ENCODE measurements around the gene BATF3.

The BATF3 gene

DNA sequence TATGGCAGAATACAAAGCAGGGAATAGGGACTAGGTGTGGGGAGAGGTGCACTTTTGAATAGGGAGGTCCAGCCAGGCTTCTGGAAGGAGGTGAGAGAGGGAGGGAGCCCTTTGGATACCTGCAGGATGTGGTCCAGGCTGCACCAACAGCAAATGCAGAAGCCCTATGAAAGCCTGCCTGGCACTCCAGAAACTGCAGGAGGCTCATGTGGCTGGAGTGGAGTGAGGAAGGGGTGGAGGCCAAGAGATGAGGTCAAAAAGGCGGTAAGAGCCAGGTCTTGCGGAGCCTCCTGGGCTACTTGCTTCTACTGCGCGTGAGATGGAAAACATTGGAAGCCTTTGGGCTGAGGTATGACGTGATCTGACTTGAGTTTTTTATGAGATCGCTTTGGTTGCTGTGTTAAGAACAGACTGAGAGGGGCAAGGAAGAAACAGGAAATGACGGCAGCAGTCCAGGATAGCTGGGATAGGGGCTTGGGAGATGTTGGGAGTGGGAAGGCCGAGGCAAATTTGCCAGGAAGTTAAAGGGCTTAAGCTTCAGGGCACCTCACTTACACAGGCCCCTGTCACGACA is 4.4 kb upstream of the BATF3 start:
- no peak for DNase-seq

GRCh38 chr1:212702672-212703071 is 3.0 kb upstream of the BATF3 start:
- no peak for DNase-seq

GRCh38 chr1:212701910-212702309 is 2.3 kb upstream of the BATF3 start:
- DNase-seq, result no peak

DNA sequence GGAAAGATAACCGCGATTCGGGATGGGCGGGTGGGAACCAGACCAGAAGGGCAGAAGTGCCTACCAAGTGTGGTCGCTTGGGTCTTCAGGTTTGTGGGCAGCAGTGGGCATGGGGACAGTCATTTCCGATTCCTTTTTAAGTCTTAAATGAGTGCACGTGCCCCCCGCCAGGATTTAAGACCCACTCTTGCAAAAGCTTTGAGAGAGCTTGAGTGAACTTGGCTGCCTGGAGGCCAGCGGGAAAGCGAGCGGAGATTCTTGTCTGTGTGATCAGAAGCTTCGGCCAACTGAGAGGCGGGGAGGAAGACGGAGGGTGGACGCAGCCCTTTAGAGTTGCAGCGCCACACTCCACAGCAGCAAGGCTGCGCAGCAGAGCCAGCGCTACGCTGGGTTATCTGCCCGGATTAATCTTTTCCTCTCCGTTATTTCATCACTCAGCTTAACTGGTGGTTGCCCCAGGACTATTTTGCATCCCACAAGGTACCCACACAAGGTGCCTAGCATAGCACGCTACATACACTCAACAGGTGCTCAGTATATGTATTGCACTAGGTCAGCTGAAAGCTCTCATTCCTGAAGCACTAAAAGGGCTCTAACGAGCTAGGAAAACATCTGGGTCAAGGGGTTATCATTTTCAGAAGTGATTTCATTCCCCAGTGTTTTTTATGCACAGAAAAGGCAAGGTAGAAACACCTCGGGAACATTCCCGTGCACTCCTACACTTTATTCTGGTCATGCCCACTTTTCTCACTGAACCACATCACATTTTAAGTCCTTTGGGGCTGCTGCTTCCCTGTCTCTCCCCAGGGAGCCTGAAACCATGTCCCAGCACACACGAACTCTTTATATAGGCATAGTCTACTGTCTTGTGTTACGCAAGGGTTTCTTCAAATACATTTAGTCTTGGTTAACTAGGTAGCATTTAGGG is 1.5 kb upstream of the BATF3 start:
- DNase-seq, result no peak

- no peak for DNase-seq
Observed at GRCh38 chr1:212700223-212700891, 717 bp upstream of the BATF3 start.

- DNase-seq, result no peak
Observed at GRCh38 chr1:212699104-212699624, 476 bp downstream of the BATF3 start.

DNA sequence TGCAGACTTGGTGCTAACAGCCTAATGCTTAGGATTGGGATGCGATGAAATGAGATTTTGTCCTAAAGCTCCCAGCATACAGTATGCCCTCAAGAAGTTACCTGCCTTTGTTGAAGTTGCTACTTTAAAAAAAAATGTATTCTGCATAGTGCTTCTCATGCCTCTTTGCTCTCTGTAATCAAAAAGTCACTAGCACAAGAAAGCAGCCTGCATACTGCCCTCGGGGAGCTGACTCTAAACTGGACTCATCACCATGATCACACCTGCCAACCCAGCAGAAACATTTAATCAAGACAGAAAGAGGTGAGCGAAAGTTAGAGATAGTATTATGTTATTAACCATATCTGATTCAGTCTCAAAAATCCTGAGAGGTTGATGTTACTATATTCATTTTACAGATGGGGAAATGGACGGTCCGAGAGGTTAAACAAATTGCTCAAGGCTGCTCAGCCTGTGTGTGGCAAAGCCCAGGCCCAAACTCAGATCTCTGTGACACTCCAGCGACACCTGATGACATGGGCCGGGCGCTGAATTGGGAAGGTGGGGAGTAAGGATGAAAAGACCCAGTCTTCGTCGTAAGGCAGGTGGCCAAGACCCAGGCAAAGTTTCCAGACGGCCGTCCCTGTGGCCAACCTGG is 1.1 kb downstream of the BATF3 start:
- DNase-seq, result no peak

GRCh38 chr1:212696721-212697331 is 2.8 kb downstream of the BATF3 start:
- DNase-seq, result no peak

DNA sequence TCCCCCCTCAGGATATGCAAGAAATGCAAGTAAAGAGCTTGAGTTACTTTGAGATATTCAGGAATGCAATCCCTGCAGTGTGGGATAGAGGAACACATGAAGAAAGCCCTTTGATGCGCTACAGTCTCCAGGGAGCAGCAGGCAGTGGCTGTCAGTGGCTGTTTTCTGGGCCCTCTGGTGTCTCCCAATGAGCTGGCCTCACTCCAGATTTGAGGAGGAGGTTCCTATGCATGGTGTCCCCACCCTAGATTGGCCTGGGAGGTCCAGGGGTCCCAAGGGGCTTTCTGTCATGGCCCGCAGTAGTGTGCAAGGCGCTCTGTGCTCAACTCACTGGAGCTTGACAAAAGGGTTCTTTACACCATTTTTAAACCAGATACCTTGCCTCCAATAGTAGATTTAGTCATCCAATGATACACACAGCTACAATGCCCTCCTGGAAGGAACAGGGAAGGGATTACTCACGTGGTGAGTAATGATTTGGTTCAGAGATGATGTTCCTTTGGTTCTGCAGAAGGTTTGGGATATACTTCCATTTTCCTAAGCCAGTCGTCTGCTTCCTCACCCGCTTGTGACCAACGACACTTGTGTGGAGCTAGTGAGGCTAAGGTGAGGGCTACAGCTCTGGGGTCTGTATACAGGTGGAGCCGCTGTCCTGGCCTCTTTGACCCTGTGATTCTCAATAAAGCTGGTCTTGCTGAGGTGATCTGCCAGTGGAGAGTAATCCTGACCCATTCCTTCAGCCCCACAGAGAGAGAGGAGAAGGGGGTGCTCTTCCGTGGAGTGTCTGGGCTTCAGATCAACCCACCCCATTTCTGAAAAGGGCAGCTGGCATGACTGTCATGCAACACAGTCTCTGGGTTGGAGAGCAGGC is 6.6 kb downstream of the BATF3 start:
- DNase-seq, result no peak

- no peak for DNase-seq
Observed at GRCh38 chr1:212691561-212692071, 8.0 kb downstream of the BATF3 start.

DNA sequence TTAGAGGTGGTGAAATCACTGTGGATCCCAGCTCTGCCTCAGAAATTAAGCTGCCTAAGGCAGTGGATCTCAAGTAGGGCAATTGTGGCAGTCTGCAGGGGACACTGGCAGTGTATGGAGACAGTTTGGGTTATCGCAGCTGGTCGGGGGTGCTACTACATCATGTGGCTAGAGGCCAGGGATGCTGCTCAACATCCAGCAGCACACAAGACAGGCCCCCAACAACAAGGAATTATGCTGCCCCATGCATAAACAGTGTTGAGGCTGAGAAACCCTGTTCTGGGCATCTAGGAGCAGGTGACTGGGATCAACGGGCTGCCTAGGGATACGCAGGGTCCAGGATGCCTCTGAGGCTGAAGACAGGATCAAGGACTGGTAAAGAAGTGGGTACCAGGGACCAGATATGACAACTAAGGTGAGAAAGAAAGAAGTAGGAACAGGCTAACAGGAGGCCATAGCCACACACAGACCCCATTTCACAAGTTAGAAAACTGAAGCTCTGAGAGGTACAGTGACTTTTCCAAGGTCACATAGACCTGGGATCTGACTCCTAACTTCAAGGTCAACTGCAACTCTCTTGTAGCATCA is 8.7 kb downstream of the BATF3 start:
- DNase-seq, result no peak

DNA sequence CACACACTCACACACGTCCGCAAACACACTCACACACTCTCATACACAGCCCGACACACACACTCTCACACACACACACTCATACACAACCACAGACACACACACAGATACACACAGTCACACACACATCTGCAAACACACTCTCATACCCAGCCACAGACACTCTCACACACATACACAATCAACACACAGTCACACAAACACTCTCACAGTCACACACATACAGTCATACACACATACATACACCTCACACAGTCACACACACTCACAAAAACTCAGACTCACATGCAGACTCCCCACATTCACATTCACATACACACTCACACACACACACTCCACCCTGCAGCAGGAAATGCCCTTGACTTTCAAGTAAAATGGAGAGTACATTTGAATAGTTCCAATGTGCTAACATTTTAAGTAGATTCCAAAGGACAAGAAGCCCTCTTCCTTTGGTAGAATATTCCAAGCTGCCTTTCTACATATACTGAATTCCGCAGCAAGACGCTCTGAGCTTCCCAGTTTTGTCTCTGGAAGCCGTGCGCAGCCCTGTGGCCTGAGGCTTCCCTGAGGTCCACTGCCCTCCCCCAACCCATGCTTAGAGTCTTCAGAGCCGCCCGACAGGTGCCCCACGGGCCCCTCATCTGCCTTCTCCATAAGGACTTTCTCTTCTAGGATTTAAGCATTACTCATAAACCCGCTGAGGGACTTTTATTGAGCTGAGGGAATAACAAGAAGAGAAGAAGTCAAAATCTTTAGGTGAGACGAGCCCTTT is 9.7 kb downstream of the BATF3 start:
- no peak for DNase-seq

DNA sequence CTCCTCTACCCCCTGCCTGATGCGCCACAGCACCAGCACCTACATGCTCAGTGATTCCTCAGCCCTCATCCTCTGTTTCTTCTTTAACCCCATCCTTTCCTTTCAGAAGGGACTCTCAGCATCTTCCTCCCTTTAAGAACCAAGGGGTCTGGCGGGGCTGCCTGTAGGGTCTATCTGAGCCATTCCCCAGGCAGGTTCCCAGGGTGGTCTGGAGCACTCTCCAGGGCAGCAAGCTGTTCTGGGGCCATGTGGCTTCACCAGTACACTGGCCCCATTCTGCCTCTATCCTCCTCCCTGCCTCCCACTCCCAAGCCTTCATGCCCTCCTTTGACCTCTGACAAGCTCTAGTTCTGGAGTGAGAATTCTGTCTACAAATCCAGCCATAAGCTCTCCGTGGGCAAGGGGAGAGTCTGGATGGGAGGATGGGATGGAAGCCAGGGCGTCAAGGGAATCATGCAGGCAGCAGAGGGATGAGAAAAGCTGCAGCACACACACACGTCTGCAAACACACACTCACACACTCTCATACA is 10.4 kb downstream of the BATF3 start:
- no peak for DNase-seq

DNA sequence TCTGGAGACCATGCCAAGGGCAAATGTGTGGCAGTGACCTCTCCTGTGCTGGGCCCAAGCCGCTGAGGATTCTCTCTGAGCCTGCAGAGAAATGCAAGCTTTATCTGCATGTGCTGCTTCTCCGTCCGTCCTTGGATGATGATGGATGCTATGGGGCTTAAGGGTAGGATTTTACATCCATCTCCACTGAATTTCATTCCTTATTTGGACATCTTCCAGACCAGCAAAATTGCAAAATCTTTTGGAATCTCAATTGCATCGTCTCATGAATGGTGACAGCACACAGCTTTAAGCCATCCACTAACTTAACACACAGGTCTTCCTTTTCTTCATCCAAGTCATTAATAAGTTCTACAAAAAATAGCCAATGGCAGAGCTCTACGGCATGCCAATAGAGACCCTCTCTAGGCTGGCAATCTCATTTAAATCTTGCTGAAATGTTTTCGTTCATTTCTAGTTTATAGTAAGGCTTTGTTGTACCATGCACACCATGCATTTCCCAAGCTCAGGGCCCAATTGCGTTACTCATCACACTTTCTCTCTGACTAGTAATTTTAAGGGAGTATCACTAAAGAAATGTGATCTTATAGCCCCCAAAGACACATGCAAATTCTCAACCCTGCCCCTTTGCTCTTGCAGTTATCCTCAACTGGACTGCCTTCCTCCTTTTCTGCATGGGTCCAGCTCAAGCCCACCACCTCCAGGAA is 11.1 kb downstream of the BATF3 start:
- DNase-seq, result no peak

GRCh38 chr1:212687811-212688210 is 11.8 kb downstream of the BATF3 start:
- DNase-seq, result no peak

- no peak for DNase-seq
Observed at GRCh38 chr1:212686591-212686990, 13.0 kb downstream of the BATF3 start.

GRCh38 chr1:212686069-212686468 is 13.6 kb downstream of the BATF3 start:
- no peak for DNase-seq

GRCh38 chr1:212685429-212685828 is 14.2 kb downstream of the BATF3 start:
- no peak for DNase-seq

- no peak for DNase-seq
Observed at GRCh38 chr1:212684521-212685090, 15.0 kb downstream of the BATF3 start.
